H1 (cell line): ENCODE measurements around the gene IAH1. TPM values are rescaled to one million over a fixed set of nuclear protein-coding genes. Genes with fewer than 3 reads are reported as not detected.

ENCODE experiments used
- CTCF ChIA-PET: fragments of 300-600 bp; sonication (Branson Sonifier 250); formaldehyde crosslinking; loops from one replicate; lab custom pipeline; 2021; ENCODE audit not compliant: partially characterized antibody; lab: Charles Lee
- POLR2A ChIA-PET: fragments of 300-600 bp; sonication (Branson Sonifier 250); formaldehyde crosslinking; loops from one replicate; lab custom pipeline; 2021; ENCODE audit warnings: inconsistent platforms; ENCODE audit not compliant: partially characterized antibody; lab: Charles Lee
- DNase-seq, 2 experiments: peaks; one replicate each; pipeline versions ENCODE4 v3.0.0 to v3.0.0-alpha.2; 2010 to 2022; ENCODE audit warnings: low spot score in 2 of 2, low read depth in 1 of 2, mixed read lengths in 1 of 2
- FAIRE-seq: peaks from 2 replicates; lab custom pipeline; 2011; peaks lifted over from hg19 to GRCh38; lab: Jason Lieb, UNC
- H2AFZ ChIP-seq: 2 replicates; pipeline ENCODE4 v1.8.1; 2012; ENCODE audit warnings: low read length, inconsistent platforms
- H2AK5ac ChIP-seq: 2 replicates; pipeline ENCODE4 v1.6.1; 2013; ENCODE audit warnings: low read depth, low read length
- H2BK120ac ChIP-seq: replicated peaks from 2 replicates; pipeline ENCODE3; 2013; ENCODE audit warnings: low read depth, low read length, inconsistent platforms
- H2BK12ac ChIP-seq: 2 replicates; pipeline ENCODE4 v1.6.1; 2013; ENCODE audit warnings: low read depth, low read length
- H2BK15ac ChIP-seq: 2 replicates; pipeline ENCODE4 v1.6.1; 2013; ENCODE audit warnings: low read length
- H2BK20ac ChIP-seq: 2 replicates; pipeline ENCODE4 v1.6.1; 2013; ENCODE audit warnings: low read length
- H2BK5ac ChIP-seq: 2 replicates; pipeline ENCODE4 v1.6.1; 2013; ENCODE audit warnings: low read depth, low read length
- H3K14ac ChIP-seq: 2 replicates; pipeline ENCODE4 v1.6.1; 2013; ENCODE audit warnings: inconsistent platforms; ENCODE audit not compliant: insufficient read length
- H3K18ac ChIP-seq: 2 replicates; pipeline ENCODE4 v1.6.1; 2013; ENCODE audit warnings: low read length; ENCODE audit errors: extremely low read depth
- H3K23ac ChIP-seq: 2 replicates; pipeline ENCODE4 v1.6.1; 2013; ENCODE audit warnings: inconsistent platforms; ENCODE audit not compliant: insufficient read length
- H3K23me2 ChIP-seq: 2 replicates; pipeline ENCODE4 v1.6.1; 2013; ENCODE audit warnings: low read depth, low read length
- H3K27ac ChIP-seq: 2 replicates; pipeline ENCODE4 v1.6.1; 2011; ENCODE audit warnings: low read depth, low read length, inconsistent platforms
- H3K27me3 ChIP-seq, 4 experiments: replicated peaks in 1 of 4; 1 replicate in 1 of 4; 2 replicates in 3 of 4; pipeline versions ENCODE4 v1.6.1 to v1.8.1; 2011 to 2013; ENCODE audit warnings: low read length in 3 of 4, mild to moderate bottlenecking in 3 of 4, inconsistent platforms in 2 of 4, mixed read lengths in 2 of 4, moderate library complexity in 1 of 4; ENCODE audit not compliant: control insufficient read depth in 3 of 4, insufficient read depth in 3 of 4; ENCODE audit errors: extremely low read depth in 1 of 4
- H3K36me3 ChIP-seq, 4 experiments: 2 replicates each; pipeline versions ENCODE4 v1.6.1 to v1.8.1; 2011 to 2013; ENCODE audit warnings: mild to moderate bottlenecking in 4 of 4, low read length in 3 of 4, moderate library complexity in 2 of 4, control low read depth in 1 of 4, inconsistent platforms in 1 of 4; ENCODE audit not compliant: insufficient read depth in 4 of 4, control insufficient read depth in 2 of 4
- H3K4ac ChIP-seq: replicated peaks from 2 replicates; pipeline ENCODE3; 2013; ENCODE audit warnings: low read length, low read depth, mixed read lengths, inconsistent platforms; ENCODE audit not compliant: insufficient read length
- H3K4me1 ChIP-seq, 4 experiments: replicated peaks in 1 of 4; 1 replicate in 1 of 4; 2 replicates in 3 of 4; pipeline versions ENCODE4 v1.6.1 to v1.8.1; 2011 to 2013; ENCODE audit warnings: low read length in 3 of 4, inconsistent platforms in 2 of 4, mixed read lengths in 1 of 4; ENCODE audit not compliant: insufficient read depth in 4 of 4, control insufficient read depth in 3 of 4
- H3K4me2 ChIP-seq, 2 experiments: 2 replicates each; pipeline versions ENCODE4 v1.6.1 to v1.8.1; 2011 to 2013; ENCODE audit warnings: low read depth in 2 of 2, low read length in 2 of 2, control low read depth in 1 of 2, inconsistent platforms in 1 of 2, mild to moderate bottlenecking in 1 of 2; ENCODE audit not compliant: insufficient read depth in 1 of 2
- H3K4me3 ChIP-seq, 4 experiments: fragments of 200-600, 300-600 bp in 1 of 4; sonication (generic), shearing (Covaris generic), sonication (Bioruptor Twin) in 1 of 4; 2 replicates each; pipeline versions ENCODE4 v1.5.1 to v1.8.1; 2011 to 2016; ENCODE audit warnings: low read length in 4 of 4, low read depth in 3 of 4, control low read depth in 2 of 4, inconsistent platforms in 2 of 4, mild to moderate bottlenecking in 2 of 4, mixed read lengths in 1 of 4, moderate library complexity in 1 of 4; ENCODE audit not compliant: insufficient read depth in 2 of 4; ENCODE audit errors: extremely low read depth in 1 of 4
- H3K56ac ChIP-seq: replicated peaks from 2 replicates; pipeline ENCODE3; 2013; ENCODE audit warnings: low read depth, mild to moderate bottlenecking, mixed read lengths, low read length, inconsistent platforms; ENCODE audit not compliant: insufficient read length
- H3K79me1 ChIP-seq: 2 replicates; pipeline ENCODE4 v1.6.1; 2013; ENCODE audit warnings: low read depth, low read length, control low read depth
- H3K79me2 ChIP-seq, 2 experiments: 2 replicates each; pipeline versions ENCODE4 v1.6.1 to v1.8.1; 2012 to 2013; ENCODE audit warnings: low read length in 2 of 2, mild to moderate bottlenecking in 2 of 2, inconsistent platforms in 1 of 2; ENCODE audit not compliant: insufficient read depth in 2 of 2, control insufficient read depth in 1 of 2
- H3K9ac ChIP-seq, 4 experiments: replicated peaks in 1 of 4; 1 replicate in 1 of 4; 2 replicates in 3 of 4; pipeline versions ENCODE4 v1.6.1 to v1.8.1; 2011 to 2013; ENCODE audit warnings: low read depth in 3 of 4, low read length in 3 of 4, control low read depth in 2 of 4, mild to moderate bottlenecking in 2 of 4, moderate library complexity in 2 of 4, inconsistent platforms in 1 of 4; ENCODE audit errors: extremely low read depth in 1 of 4
- H3K9me3 ChIP-seq, 2 experiments: 2 replicates each; pipeline versions ENCODE4 v1.6.1 to v1.8.1; 2012 to 2013; ENCODE audit warnings: mild to moderate bottlenecking in 2 of 2, moderate library complexity in 2 of 2, control low read depth in 1 of 2, inconsistent platforms in 1 of 2, low read depth in 1 of 2, low read length in 1 of 2, mixed read lengths in 1 of 2; ENCODE audit not compliant: insufficient read depth in 2 of 2
- H4K20me1 ChIP-seq, 2 experiments: replicated peaks in 1 of 2; 2 replicates each; pipeline versions ENCODE3 to v1.8.1; 2011 to 2013; ENCODE audit warnings: inconsistent platforms in 2 of 2, low read length in 2 of 2, mild to moderate bottlenecking in 1 of 2; ENCODE audit not compliant: insufficient read depth in 2 of 2, control insufficient read depth in 1 of 2
- H4K5ac ChIP-seq: 2 replicates; pipeline ENCODE4 v1.6.1; 2013; ENCODE audit warnings: low read length, low read depth, mixed read lengths, inconsistent platforms; ENCODE audit not compliant: insufficient read length
- H4K8ac ChIP-seq: 2 replicates; pipeline ENCODE4 v1.8.0; 2013; ENCODE audit warnings: mild to moderate bottlenecking, moderate library complexity, low read length, inconsistent platforms; ENCODE audit not compliant: insufficient read depth; ENCODE audit errors: extremely low read depth
- H4K91ac ChIP-seq: replicated peaks from 2 replicates; pipeline ENCODE3; 2013; ENCODE audit warnings: low read length, mixed read lengths, inconsistent platforms; ENCODE audit not compliant: insufficient read length
- NRF1 ChIP-seq: IDR thresholded peaks from 2 replicates; pipeline ENCODE4 v1.6.1; 2011; ENCODE audit warnings: mild to moderate bottlenecking, low read depth, low read length, improper control_type of control experiment
- RAD21 ChIP-seq, 2 experiments: IDR thresholded peaks in 1 of 2; conservative IDR thresholded peaks in 1 of 2; 2 replicates each; pipeline ENCODE4 v1.6.1; 2011; ENCODE audit warnings: low read depth in 2 of 2, low read length in 2 of 2, improper control_type of control experiment in 1 of 2, inconsistent platforms in 1 of 2, mild to moderate bottlenecking in 1 of 2, moderate library complexity in 1 of 2
- SIN3A ChIP-seq, 2 experiments: IDR thresholded peaks in 1 of 2; conservative IDR thresholded peaks in 1 of 2; 2 replicates each; pipeline ENCODE4 v1.6.1; 2011 to 2012; ENCODE audit warnings: low read length in 2 of 2, improper control_type of control experiment in 1 of 2, low read depth in 1 of 2, mild to moderate bottlenecking in 1 of 2
- SIRT6 ChIP-seq: IDR thresholded peaks from one replicate; pipeline ENCODE4 v1.7.1; 2012; ENCODE audit warnings: low read length, inconsistent platforms
- SIX5 ChIP-seq: IDR thresholded peaks from 2 replicates; pipeline ENCODE4 v1.6.1; 2011; ENCODE audit warnings: mild to moderate bottlenecking, low read depth, low read length
- SP4 ChIP-seq: IDR thresholded peaks from 2 replicates; pipeline ENCODE4 v1.6.1; 2012; ENCODE audit warnings: low read length, inconsistent platforms
- TCF12 ChIP-seq: IDR thresholded peaks from 2 replicates; pipeline ENCODE4 v1.6.1; 2011; ENCODE audit warnings: low read depth, mild to moderate bottlenecking, low read length
- WGBS, 2 experiments: shearing (Covaris generic) in 1 of 2; methylation state at CpG; one replicate each; pipeline versions ENCODE4 v1.1.6 to v1.1.7; 2013 to 2015; ENCODE audit warnings: low lambda C conversion rate in 2 of 2, mixed read lengths in 2 of 2, inconsistent platforms in 1 of 2, low coverage in 1 of 2, missing lambda C conversion rate in 1 of 2; ENCODE audit not compliant: insufficient replicate concordance in 2 of 2, insufficient coverage in 1 of 2, insufficient read length in 1 of 2; ENCODE audit errors: extremely low coverage in 1 of 2, missing lambda C conversion rate in 1 of 2; 5-methylcytosine and 5-hydroxymethylcytosine counted together
- polyA plus RNA-seq, 7 experiments: library from polyadenylated mRNA; depleted of rRNA in 3 of 7; stranded (reverse) in 5 of 7; unstranded in 2 of 7; fragments of >200 nt in 5 of 7; fragments of 200-250 nt in 2 of 7; gene quantifications; 1 replicate in 5 of 7; 2 replicates in 1 of 7; 4 replicates in 1 of 7; pipeline versions ENCODE4 v1.2.1 to v1.2.3, GENCODE V29; 2011 to 2013; ENCODE audit warnings: missing spikeins in 2 of 7, mixed read lengths in 2 of 7
- total RNA-seq: library from RNA; stranded (reverse); fragmentation: NEBNext Ultra II Directional; extraction: Animal tissue kit (Norgen Biotek cat#: 25700); gene quantifications from 2 replicates; pipeline ENCODE4 v1.2.1, GENCODE V29; 2021
- TF ChIP-seq, protein P1 (sequence below), 3 experiments: IDR thresholded peaks; 1 replicate in 2 of 3; 2 replicates in 1 of 3; pipeline versions ENCODE4 v1.5.1 to v1.6.1; 2011; ENCODE audit warnings: low read length in 3 of 3, mild to moderate bottlenecking in 3 of 3, inconsistent platforms in 2 of 3, low read depth in 1 of 3, moderate library complexity in 1 of 3; ENCODE audit not compliant: insufficient read depth in 1 of 3; ENCODE audit errors: control extremely low read depth in 1 of 3
- TF ChIP-seq, protein P2 (sequence below): IDR thresholded peaks from 2 replicates; pipeline ENCODE4 v1.6.1; 2012; ENCODE audit warnings: inconsistent platforms

The IAH1 gene
- total and polyA plus RNA-seq, 2 of the 8 experiments (the other 6 are each of a cell fraction or from before 2014, with no cell fraction given): 15.1 to 21.5 TPM

GRCh38 chr2:9460441-9461017, 13.8 kb upstream of the IAH1 start:
- ChIA-PET POLR2A (interaction anchor here (1.5 kb wide), 1 partner anchor 169 kb away, joined by 3 read pairs; no protein-coding TSS in a partner anchor), CTCF (interaction anchor here (0.7 kb wide), 1 partner anchor 1156 kb away, joined by 3 read pairs; no protein-coding TSS in a partner anchor)
- Histone ChIP-seq H2BK20ac (no peak overlapping the region), H3K27me3 (no peaks in the 10 kb centered on the region), H2AK5ac (no peak overlapping the region), H3K18ac (no peak overlapping the region), H3K79me2 (no peaks in the 10 kb centered on the region), H3K4me3 (no peak overlapping the region), H3K4ac (no peak overlapping the region), H4K20me1 (peaks cover 0 to 2% of the 10 kb centered on the region in 2 experiments), H2AFZ (no peak overlapping the region), H3K36me3 (peaks cover 4 to 55% (median 21%) of the 10 kb centered on the region in 4 experiments), H3K56ac (no peak overlapping the region), H3K27ac (no peak overlapping the region)
- TF ChIP-seq SIRT6: no peak
- TF ChIP-seq SIX5: no peak
- no peak for TF ChIP-seq NRF1
- TF ChIP-seq RAD21 (IDR thresholded peaks at IDR 0.05 in 1 of 2, conservative IDR thresholded peaks at IDR 0.05 in 1 of 2; ENCODE audit: low read depth in 2 of 2, low read length in 2 of 2): no peak
- TF ChIP-seq, protein P1, sequence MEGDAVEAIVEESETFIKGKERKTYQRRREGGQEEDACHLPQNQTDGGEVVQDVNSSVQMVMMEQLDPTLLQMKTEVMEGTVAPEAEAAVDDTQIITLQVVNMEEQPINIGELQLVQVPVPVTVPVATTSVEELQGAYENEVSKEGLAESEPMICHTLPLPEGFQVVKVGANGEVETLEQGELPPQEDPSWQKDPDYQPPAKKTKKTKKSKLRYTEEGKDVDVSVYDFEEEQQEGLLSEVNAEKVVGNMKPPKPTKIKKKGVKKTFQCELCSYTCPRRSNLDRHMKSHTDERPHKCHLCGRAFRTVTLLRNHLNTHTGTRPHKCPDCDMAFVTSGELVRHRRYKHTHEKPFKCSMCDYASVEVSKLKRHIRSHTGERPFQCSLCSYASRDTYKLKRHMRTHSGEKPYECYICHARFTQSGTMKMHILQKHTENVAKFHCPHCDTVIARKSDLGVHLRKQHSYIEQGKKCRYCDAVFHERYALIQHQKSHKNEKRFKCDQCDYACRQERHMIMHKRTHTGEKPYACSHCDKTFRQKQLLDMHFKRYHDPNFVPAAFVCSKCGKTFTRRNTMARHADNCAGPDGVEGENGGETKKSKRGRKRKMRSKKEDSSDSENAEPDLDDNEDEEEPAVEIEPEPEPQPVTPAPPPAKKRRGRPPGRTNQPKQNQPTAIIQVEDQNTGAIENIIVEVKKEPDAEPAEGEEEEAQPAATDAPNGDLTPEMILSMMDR (IDR thresholded peaks at IDR 0.05; ENCODE audit: control extremely low read depth in 1 of 3, insufficient read depth in 1 of 3, low read depth in 1 of 3, low read length in 3 of 3): no peak
- TF ChIP-seq, protein P2, sequence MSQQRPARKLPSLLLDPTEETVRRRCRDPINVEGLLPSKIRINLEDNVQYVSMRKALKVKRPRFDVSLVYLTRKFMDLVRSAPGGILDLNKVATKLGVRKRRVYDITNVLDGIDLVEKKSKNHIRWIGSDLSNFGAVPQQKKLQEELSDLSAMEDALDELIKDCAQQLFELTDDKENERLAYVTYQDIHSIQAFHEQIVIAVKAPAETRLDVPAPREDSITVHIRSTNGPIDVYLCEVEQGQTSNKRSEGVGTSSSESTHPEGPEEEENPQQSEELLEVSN: no peak
- no peak for TF ChIP-seq SIN3A (conservative IDR thresholded peaks at IDR 0.05 in 1 of 2, IDR thresholded peaks at IDR 0.05 in 1 of 2; ENCODE audit: low read depth in 1 of 2, low read length in 2 of 2)
- no peak for TF ChIP-seq SP4
- no peak for TF ChIP-seq TCF12
- TF ChIP-seq, all 59 proteins: peak for 0
- Histone ChIP-seq H3K79me1 (no peaks in the 10 kb centered on the region), H3K14ac (no peak overlapping the region), H3K9ac (no peak overlapping the region), H2BK120ac (no peak overlapping the region), H2BK5ac (no peak overlapping the region), H3K23ac (no peak overlapping the region), H3K4me2 (no peak overlapping the region), H4K5ac (no peak overlapping the region), H4K8ac (no peak overlapping the region), H3K23me2 (no peaks in the 10 kb centered on the region), H3K4me1 (no peaks in the 10 kb centered on the region), H3K9me3 (no peaks in the 10 kb centered on the region), H4K91ac (no peak overlapping the region), H2BK15ac (no peak overlapping the region), H2BK12ac (no peak overlapping the region)
- FAIRE-seq: no peak
- 93% methylated on average over 3 of the region's 3 CpGs; no CpG with 5 or more reads in 1 of the 2 experiments for WGBS, 2 experiments
- DNase-seq: no peak
